Activated CD8-positive, alpha-beta memory T cell treated with anti-CD3 and anti-CD28 coated beads for 48 hours (primary cell): ENCODE results near the gene NIPAL3.
"Not testable (repeated sequence)": the region's sequence is repeated elsewhere in the genome, so short reads cannot be mapped to it uniquely, and the experiment has no call there.

Source experiments
- DNase-seq, 3 experiments: peaks; one replicate each; pipeline ENCODE4 v3.0.0-alpha.2; 2020; ENCODE audit warnings: low read depth in 2 of 3, low spot score in 2 of 3

NIPAL3 gene

DNA sequence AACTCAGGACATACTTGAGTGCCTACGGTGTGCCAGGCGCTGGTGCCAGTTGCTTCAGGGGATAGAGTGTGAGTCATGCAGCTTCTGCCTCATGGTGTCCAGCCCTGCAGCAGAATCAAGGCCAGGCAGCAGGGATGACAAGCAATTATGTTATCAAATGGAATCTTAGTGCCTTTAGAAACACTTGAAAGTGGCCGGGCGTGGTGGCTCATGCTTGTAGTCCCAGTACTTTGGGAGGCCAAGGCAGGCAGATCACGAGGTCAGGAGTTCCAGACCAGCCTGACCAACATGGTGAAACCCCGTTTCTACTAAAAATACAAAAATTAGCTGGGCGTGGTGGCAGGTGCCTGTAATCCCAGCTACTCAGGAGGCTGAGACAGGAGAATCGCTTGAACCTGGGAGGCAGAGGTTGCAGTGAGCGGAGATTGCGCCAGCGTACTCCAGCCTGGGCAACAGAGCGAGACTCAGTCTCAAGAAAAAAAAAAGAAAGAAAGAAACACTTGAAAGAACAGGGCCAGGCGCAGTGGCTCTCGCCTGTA, 100.1 kb downstream of the NIPAL3 start:
- not testable (repeated sequence) for DNase-seq

DNA sequence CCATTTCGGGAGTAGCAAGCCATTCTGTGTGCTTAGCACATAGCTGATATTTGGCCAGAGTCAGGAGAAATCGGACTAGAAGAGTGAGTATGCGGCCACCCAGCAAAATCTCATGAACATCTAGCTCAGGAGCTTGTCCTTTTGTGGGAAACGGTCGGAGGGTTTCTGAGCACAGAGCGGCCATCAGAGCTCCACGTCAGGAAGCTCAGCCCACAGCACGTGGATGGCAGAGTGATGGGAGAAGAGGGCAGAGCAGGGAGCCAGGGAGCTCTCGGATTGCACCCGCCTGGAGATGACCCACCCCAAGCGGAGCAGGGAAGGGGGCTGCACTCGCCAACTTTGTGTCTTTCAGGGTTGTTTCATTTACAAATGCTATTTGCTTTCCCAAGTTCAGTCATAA, 100.9 kb downstream of the NIPAL3 start:
- no peak for DNase-seq

GRCh38 chr1:24517898-24518297, 102.3 kb downstream of the NIPAL3 start:
- DNase-seq, result no peak

- not testable (repeated sequence) for DNase-seq
Observed at GRCh38 chr1:24520282-24520681, 104.7 kb downstream of the NIPAL3 start.
